Measurements from ENCODE around the gene COL1A1.

The COL1A1 gene

DNA sequence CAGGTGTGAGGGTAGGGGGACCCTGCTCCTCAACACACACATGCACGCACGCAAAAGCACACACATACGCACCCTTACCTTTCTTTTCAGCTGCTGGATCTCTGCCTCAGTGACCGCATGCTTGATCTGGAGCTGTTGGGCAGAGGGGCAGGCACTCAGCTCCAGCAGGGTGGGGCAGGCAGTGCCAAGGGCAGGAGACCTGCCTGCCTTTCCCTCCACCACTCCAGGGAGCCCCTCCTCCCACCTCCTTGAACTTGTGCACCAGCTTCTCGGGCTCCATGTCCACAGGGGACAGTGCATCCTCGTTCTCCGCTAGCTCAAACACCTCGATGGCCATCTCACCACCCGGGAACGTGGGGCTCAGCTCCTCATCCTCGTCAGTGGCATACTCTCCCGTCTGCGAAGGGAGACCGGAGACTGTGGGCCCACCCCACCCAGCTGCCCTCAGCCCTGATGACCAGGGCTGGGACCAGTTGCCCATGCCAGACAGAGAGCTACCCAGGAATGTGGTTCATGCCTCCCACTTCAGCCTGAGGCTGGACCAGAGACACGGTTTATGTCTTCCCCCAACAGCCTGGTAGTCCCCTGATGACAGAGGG is 62.1 kb downstream of the COL1A1 start:
- DNase-seq = no peak

DNA sequence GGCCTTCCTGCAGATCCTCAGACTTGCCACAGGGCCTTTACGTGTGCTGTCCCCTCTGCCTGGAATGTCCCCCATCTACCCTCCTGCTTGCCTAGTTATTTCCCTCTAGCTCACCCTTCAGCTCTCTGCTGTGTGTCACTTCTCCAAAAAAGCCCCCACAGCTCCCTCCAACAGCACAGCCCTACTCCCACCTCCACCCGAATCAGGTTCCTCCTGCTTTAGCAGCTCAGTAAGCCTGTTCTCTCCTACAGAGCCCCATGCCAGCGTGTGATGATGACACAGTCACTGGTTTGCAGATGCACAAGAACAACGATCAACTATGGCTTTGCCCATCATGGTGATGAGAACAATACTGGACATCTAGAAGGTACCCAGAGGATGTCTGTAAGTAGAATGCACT is 64.4 kb downstream of the COL1A1 start:
- no peak for DNase-seq

DNA sequence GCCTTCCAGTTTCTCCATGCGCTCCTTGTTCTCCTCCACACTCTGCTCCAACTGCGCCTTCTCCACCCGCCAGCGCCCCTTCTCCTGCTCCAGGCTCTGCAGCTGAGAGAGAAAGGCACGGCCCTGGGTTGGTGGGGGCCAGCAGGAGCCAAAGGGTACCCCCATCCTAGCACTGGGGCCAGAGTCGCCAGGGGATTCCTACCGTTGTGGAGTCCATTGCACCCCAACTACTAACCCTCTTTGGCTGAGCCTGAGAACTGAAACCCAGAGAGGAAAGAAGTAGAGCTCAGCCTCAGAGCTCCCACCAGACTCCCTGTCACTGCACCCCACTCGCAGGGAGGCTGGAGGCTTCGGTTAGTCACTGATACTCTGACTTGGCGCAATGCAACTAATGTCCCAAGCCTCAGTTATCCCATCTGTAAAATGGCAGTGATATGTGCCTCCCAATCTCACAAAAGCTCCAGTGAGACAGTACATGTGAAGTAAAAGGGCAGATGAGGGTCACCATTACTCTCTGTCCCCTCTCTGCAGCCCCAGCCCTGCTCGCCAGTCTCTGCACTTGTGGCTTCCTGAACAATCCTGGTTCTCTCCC is 65.2 kb downstream of the COL1A1 start:
- DNase-seq = no peak

DNA sequence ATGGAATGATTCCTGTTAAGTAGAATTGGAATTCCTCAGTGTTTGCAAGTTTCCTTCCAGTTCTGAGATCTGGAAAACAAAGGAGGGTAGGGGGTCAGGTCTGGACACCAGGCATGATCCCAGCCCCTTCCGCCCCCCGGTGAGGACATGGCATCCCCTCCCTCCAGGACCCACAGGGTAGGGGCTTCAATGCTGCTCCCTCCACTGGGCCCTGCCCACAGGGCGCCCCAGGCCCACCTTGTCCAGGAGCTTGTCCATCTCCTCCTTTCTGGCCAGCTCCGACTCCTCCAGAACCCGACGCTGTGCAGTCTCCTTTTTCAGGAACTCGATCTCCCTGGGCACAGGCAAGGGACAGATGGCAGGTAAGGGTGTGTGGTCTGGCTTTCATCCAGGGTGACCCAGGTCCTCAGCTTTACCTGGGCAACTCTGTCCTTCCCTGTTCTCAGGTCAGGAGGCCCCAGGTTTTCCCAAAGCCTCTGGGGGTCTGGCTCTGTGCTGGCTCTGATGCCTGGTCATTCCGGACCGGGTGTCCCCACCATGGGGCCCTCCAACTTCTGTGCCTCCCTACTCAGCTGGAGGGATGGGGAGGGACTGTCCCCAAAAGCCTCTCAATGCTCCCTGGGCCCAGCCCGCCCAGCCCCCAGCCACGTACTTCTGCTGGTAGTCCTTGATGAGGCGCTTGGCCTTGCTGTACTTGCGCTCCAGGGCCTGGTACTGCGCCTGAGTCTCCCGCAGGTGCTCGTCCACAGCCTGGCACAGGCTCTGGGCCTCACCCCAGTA is 65.9 kb downstream of the COL1A1 start:
- DNase-seq = no peak

DNA sequence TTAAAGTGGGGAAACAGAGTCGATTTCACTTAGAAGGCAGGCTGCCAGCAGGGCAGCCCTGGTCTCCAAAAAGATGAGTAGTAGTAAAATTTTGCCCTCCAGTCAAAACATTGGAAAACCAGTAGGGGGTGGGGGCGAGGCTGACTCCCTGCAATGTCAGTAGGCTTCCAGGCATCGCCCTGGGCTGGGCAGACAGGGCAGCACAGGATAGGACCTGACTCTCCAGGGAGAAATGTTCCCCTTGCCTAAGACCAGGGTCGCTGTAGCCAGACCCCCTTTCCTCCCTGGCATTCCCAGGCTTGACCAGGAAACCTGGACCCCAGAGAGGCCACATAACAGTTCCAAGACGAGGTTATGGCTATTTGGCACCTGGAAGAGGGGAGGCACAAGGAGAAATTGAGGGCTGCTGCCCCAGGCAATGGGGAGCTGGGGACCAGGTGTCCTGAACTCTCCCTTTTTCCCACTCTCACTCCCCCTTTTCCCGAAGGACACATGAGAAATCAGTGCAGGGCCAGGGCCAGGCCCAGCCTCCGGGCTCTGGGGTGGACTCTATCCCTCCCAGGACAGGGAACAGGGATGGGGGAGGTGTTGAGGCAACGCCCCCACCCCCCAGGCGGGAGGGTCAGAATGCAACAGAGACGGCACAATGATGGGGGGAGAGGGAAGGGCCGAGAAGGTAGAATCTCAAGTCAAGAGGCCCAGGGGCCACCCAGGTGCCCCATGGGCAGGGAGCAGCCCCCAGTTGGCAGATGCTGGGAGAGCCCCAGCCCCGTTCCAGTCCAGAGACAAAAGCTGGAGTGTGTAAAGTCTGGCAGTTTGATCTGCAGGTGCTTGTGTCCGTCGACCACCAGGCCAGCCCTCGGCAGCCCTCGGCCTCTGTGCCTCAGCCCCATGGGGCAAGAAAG is 67.0 kb downstream of the COL1A1 start:
- no peak for DNase-seq

DNA sequence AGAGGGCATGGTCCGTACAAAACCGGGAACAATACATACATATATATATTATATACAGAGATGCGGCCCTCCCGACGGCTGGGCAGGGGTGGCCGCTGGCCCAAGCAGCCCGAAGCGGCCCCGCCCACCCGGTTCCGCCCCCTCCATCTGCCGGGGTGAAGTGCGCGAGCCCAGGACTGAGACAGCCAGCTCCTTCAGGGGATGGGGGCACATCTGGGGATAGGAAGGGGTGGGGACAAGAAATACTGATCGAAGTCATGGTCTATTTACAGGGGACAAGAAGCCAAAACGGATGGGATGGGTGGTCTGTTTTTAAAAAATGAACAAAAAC is 67.7 kb downstream of the COL1A1 start:
- no peak for DNase-seq

Data from Kasumi-1 (cell line).